Upper lobe of right lung (tissue), 1 donor: Measurements from ENCODE around the gene PIK3R2. TPM values are rescaled to one million over a fixed set of nuclear protein-coding genes. Genes with fewer than 3 reads are reported as not detected.

ENCODE experiments used
- ATAC-seq: fragments of 200-7000 bp; cut with Tn5 transposase; one replicate; pipeline ENCODE4 v1.9.1; 2020; ENCODE audit warnings: mild to moderate bottlenecking, moderate library complexity
- DNase-seq: peaks from one replicate; pipeline ENCODE4 v3.0.0-alpha.2; 2020
- H3K27ac ChIP-seq: fragments of 200-600 bp; one replicate; pipeline ENCODE4 v1.8.0; 2022
- H3K27me3 ChIP-seq: fragments of 200-600 bp; one replicate; pipeline ENCODE4 v1.8.0; 2022; ENCODE audit warnings: mild to moderate bottlenecking
- H3K36me3 ChIP-seq: fragments of 200-600 bp; one replicate; pipeline ENCODE4 v1.8.0; 2022
- H3K4me1 ChIP-seq: fragments of 200-600 bp; one replicate; pipeline ENCODE4 v1.8.0; 2022
- H3K4me3 ChIP-seq: fragments of 200-600 bp; one replicate; pipeline ENCODE4 v1.8.0; 2022; ENCODE audit warnings: mild to moderate bottlenecking
- H3K9me3 ChIP-seq: fragments of 200-600 bp; one replicate; pipeline ENCODE4 v1.8.0; 2022
- intact Hi-C: fragments of 100-400 bp; cut with DNase I; formaldehyde crosslinking; loops from one replicate; pipeline ENCODE4 v1.11.0; 2022
- total RNA-seq: library from RNA; stranded (reverse); fragmentation: NEBNext Ultra II Directional; extraction: Animal tissue kit (Norgen Biotek cat#: 25700); gene quantifications from one replicate; pipeline ENCODE4 v1.2.1, GENCODE V29; 2021
- TF ChIP-seq, protein P1 (sequence below): fragments of 200-600 bp; IDR thresholded peaks from one replicate; pipeline ENCODE4 v1.8.0; 2022; ENCODE audit warnings: antibody characterized with exemption
- donor health status: DM: no; HTN: yes; CAD: no; lungs with severe emphysema.

The PIK3R2 gene
- total RNA-seq, 1 donor from 2014 or later: 24.2 TPM

DNA sequence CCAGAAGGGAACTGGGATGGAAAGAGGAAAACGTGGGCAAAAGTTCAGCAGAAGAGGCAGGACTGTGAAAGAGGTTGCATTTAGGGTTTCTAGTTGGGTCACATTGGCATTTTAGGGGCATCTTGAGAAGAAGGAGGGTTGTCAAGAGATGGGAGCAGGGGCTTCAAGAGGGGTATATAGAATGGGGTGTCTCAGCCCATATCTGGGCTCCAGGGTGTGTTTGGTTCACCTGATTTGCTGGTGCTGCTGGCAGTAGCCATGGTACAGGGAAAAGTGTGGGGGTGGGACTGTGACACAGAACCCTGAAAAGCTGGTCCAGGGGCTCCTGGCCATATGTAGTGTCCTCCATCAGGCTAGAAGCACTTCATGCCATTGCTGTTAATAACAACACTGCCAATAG lies 32.8 kb upstream of the PIK3R2 start:
- H3K4me1 ChIP-seq: peaks cover 19% of the 10 kb centered on the region
- TF ChIP-seq, protein P1, sequence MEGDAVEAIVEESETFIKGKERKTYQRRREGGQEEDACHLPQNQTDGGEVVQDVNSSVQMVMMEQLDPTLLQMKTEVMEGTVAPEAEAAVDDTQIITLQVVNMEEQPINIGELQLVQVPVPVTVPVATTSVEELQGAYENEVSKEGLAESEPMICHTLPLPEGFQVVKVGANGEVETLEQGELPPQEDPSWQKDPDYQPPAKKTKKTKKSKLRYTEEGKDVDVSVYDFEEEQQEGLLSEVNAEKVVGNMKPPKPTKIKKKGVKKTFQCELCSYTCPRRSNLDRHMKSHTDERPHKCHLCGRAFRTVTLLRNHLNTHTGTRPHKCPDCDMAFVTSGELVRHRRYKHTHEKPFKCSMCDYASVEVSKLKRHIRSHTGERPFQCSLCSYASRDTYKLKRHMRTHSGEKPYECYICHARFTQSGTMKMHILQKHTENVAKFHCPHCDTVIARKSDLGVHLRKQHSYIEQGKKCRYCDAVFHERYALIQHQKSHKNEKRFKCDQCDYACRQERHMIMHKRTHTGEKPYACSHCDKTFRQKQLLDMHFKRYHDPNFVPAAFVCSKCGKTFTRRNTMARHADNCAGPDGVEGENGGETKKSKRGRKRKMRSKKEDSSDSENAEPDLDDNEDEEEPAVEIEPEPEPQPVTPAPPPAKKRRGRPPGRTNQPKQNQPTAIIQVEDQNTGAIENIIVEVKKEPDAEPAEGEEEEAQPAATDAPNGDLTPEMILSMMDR: no peak
- no peak for ATAC-seq
- H3K36me3 ChIP-seq: peaks cover 30% of the 10 kb centered on the region
- peak overlapping the region; percentile 17 for H3K27ac ChIP-seq
- H3K27me3 ChIP-seq: no peaks in the 10 kb centered on the region
- no peak overlapping the region for H3K4me3 ChIP-seq
- DNase-seq: no peak
- H3K9me3 ChIP-seq: no peaks in the 10 kb centered on the region
- intact Hi-C loops: no loop called here

DNA sequence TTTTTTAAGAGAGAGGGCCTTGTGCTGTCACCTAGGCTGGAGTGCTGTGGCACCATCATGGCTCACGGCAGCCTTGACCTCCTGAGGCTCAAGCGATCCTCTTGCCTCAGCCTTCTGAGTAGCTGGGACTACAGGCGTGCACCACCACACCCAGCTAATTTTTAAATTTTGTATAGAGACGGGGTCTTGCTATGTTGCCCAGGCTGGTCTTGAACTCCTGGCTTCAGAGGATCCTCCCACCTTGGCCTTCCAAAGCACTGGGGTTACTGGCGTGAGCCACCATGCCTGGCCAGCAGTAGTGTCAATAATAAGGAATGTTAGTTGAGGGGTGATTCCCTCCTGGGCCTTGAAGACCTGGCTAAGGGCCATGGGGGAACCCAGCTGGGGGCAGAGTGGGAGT lies 31.8 kb upstream of the PIK3R2 start:
- intact Hi-C loops: no loop called here
- Histone ChIP-seq H3K36me3 (peaks cover 36% of the 10 kb centered on the region), H3K27me3 (no peaks in the 10 kb centered on the region), H3K27ac (no peak overlapping the region), H3K4me3 (no peak overlapping the region), H3K4me1 (peaks cover 19% of the 10 kb centered on the region), H3K9me3 (no peaks in the 10 kb centered on the region)
- TF ChIP-seq, protein P1: no peak
- ATAC-seq: no peak
- no peak for DNase-seq

DNA sequence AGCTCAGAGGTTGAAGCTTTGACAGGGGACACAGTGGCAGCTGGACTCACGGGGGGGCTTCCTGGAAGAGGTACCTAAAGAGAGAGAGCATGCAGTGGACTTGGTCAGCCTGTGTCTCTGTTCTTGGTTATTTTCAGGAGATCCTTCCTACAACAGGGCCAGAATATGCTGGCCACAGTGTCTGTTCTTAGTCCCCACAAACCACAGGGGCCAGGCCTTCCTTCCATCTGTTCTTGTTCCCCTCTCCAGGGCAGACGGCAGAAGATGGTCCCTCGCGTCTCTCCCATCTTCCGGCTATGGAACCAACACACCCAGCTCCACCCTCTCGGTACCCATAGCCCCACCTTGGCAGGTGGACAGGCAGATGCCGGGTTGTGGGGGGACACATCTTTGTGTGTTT lies 30.5 kb upstream of the PIK3R2 start:
- Histone ChIP-seq H3K27ac (no peak overlapping the region), H3K9me3 (no peaks in the 10 kb centered on the region), H3K36me3 (peaks cover 38% of the 10 kb centered on the region), H3K4me1 (peaks cover 14% of the 10 kb centered on the region), H3K4me3 (no peak overlapping the region), H3K27me3 (no peaks in the 10 kb centered on the region)
- ATAC-seq (no peak), DNase-seq (no peak)
- TF ChIP-seq, protein P1: no peak
- intact Hi-C loops: no loop called here

DNA sequence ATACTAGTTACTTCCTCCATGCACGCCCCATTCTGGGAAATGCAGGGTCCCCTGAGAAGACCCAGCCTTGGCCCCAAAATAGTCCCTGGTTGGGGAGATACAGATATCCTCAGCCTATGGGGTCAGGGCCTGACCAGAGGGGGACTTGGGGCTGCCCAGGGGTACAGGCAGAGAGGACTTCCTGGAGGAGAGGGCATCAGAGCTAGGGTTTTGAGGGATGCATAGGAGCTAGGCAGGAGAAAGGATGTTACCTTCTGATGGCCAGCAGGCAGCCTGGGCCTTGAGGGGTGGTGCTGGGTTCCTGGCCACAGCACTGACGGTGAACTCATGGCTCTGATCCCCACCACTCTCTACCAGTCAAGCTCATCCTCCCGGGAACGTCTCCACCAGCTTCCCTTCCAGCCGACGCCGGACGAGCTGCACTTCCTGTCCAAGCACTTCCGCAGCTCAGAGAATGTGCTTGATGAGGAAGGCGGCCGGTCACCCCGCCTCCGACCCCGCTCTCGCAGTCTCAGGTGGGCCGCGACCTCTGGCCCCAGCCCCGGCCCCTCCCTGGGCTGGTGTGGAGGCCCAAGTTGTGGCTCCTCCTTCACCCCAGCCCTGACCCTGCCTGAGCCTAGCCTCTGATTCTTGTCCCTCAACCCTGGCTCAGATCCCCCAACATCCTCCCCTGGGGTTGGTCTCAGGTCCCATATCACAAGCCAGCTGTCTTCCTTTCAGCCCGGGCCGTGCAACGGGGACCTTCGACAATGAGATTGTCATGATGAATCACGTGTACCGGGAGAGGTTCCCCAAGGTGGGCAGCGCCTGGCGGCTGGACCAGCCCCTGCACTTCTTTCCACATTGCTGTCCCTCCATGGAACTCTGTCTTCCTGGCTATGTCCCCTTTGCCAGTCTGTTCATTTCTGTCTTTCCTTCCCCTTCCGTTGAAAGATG lies 29.8 kb upstream of the PIK3R2 start:
- Histone ChIP-seq H3K4me1 (peaks cover 12% of the 10 kb centered on the region), H3K9me3 (no peaks in the 10 kb centered on the region), H3K4me3 (no peak overlapping the region), H3K27ac (peak overlapping the region; percentile 6), H3K36me3 (peaks cover 44% of the 10 kb centered on the region), H3K27me3 (no peaks in the 10 kb centered on the region)
- intact Hi-C loops: no loop called here
- no peak for ATAC-seq
- TF ChIP-seq, protein P1: no peak
- DNase-seq: no peak

DNA sequence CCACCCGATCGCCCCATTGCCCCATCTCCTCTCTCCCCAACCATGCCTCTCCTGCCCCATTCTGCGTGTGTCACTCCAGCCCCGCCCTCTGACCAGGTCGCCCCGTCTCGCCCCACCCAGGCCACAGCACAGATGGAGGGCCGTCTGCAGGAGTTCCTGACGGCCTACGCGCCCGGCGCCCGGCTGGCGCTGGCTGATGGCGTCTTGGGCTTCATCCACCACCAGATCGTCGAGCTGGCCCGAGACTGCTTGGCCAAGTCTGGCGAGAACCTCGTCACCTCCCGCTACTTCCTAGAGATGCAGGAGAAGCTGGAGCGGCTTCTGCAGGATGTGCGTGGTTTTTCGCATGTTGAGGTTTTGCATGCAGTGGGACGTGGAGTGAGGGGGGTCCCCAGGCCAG lies 29.1 kb upstream of the PIK3R2 start:
- no peak for ATAC-seq
- Histone ChIP-seq H3K36me3 (peaks cover 51% of the 10 kb centered on the region), H3K9me3 (no peaks in the 10 kb centered on the region), H3K4me3 (no peak overlapping the region), H3K27ac (no peak overlapping the region), H3K27me3 (no peaks in the 10 kb centered on the region), H3K4me1 (peaks cover 6% of the 10 kb centered on the region)
- no peak for DNase-seq
- TF ChIP-seq, protein P1: no peak
- intact Hi-C loops: no loop called here
